SK-N-MC (cell line): ENCODE data around the gene DYRK3.

Source experiments
- DNase-seq: peaks from one replicate; pipeline ENCODE4 v3.0.0-alpha.2; 2011; ENCODE audit warnings: low read depth, low spot score
- H3K27ac ChIP-seq: fragments of 200-600 bp; sonication (generic); 2 replicates; pipeline ENCODE4 v1.5.1; 2016; ENCODE audit warnings: mixed run types
- H3K36me3 ChIP-seq: fragments of 200-600 bp; sonication (generic); 2 replicates; pipeline ENCODE4 v1.6.1; 2017; ENCODE audit warnings: antibody characterized with exemption, low read length, mixed read lengths; ENCODE audit not compliant: insufficient read depth
- H3K4me3 ChIP-seq: fragments of 200-600 bp; sonication (generic); 2 replicates; pipeline ENCODE4 v1.5.1; 2016
- H3K9ac ChIP-seq: fragments of 200-600 bp; sonication (generic); 2 replicates; pipeline ENCODE4 v1.8.0; 2017; ENCODE audit warnings: mixed run types, mixed read lengths; ENCODE audit not compliant: insufficient read length
- H3K9me3 ChIP-seq: fragments of 200-600 bp; sonication (generic); 2 replicates; pipeline ENCODE4 v1.6.1; 2017; ENCODE audit warnings: low read depth, mild to moderate bottlenecking, antibody characterized with exemption, low read length, moderate library complexity, mixed read lengths
- EZH2 ChIP-seq: fragments of 200-600 bp; sonication (generic); IDR thresholded peaks from one replicate; pipeline ENCODE4 v1.6.1; 2017; ENCODE audit warnings: antibody characterized with exemption
- FOXP2 ChIP-seq: optimal IDR thresholded peaks from 2 replicates; pipeline ENCODE3; 2011; ENCODE audit warnings: mild to moderate bottlenecking, moderate library complexity; ENCODE audit not compliant: insufficient read depth; ENCODE audit errors: extremely low read length, control extremely low read depth
- POLR2AphosphoS5 ChIP-seq: IDR thresholded peaks from 2 replicates; pipeline ENCODE4 v1.6.1; 2012; ENCODE audit warnings: mild to moderate bottlenecking, low read depth, low read length, borderline replicate concordance

The DYRK3 gene

GRCh38 chr1:206695733-206696132 is 60.4 kb downstream of the DYRK3 start:
- H3K36me3 ChIP-seq, result no peaks in the 10 kb centered on the region
- DNase-seq, result no peak
- no peak overlapping the region for H3K27ac ChIP-seq
- H3K4me3 ChIP-seq, result no peak overlapping the region
- no peak overlapping the region for H3K9ac ChIP-seq
- no peaks in the 10 kb centered on the region for H3K9me3 ChIP-seq
- no peak for TF ChIP-seq FOXP2

GRCh38 chr1:206696812-206697585 is 61.7 kb downstream of the DYRK3 start:
- H3K9me3 ChIP-seq, result no peaks in the 10 kb centered on the region
- H3K36me3 ChIP-seq, result no peaks in the 10 kb centered on the region
- H3K4me3 ChIP-seq, result no peak overlapping the region
- no peak overlapping the region for H3K27ac ChIP-seq
- no peak overlapping the region for H3K9ac ChIP-seq
- TF ChIP-seq FOXP2 (no peak), POLR2AphosphoS5 (no peak), EZH2 (no peak)
- DNase-seq, result no peak

- H3K9me3 ChIP-seq, result no peaks in the 10 kb centered on the region
- no peak overlapping the region for H3K4me3 ChIP-seq
- no peak for DNase-seq
- no peak overlapping the region for H3K9ac ChIP-seq
- H3K36me3 ChIP-seq, result no peaks in the 10 kb centered on the region
- TF ChIP-seq POLR2AphosphoS5 (no peak), FOXP2 (no peak), EZH2 (no peak)
- no peak overlapping the region for H3K27ac ChIP-seq
Measured at GRCh38 chr1:206698011-206698410, 62.7 kb downstream of the DYRK3 start.
